ENCODE data around the gene PTPRM.

- TF ChIP-seq TAF1 (IDR thresholded peaks at IDR 0.05; ENCODE audit: borderline replicate concordance, low read depth, low read length) = no peak
- no peak for TF ChIP-seq POLR2A (IDR thresholded peaks at IDR 0.05; ENCODE audit: low read depth, low read length)
- TF ChIP-seq POLR2AphosphoS5 (IDR thresholded peaks at IDR 0.05; ENCODE audit: low read depth, low read length) = no peak
Measured at GRCh38 chr18:7958081-7958896, 391.2 kb downstream of the PTPRM start.

Measured in GM12892 (cell line).